Ovary (tissue), 9 donors: Measurements from ENCODE around the gene SIGLEC1. TPM values are rescaled to one million over a fixed set of nuclear protein-coding genes. Genes with fewer than 3 reads are reported as not detected.

Experiments used
- DNase-seq, 5 donors: peaks; one replicate each; pipeline ENCODE4 v3.0.0-alpha.2; 2019 to 2020
- H3K27ac ChIP-seq, 2 donors: fragments of 200-600 bp; one replicate each; pipeline versions ENCODE4 v1.5.1 to v1.8.0; 2019 to 2022
- H3K27me3 ChIP-seq: fragments of 200-600 bp; one replicate; pipeline ENCODE4 v1.8.0; 2022
- H3K36me3 ChIP-seq: fragments of 200-600 bp; sonication (generic); one replicate; pipeline ENCODE4 v1.5.1; 2019
- H3K4me1 ChIP-seq: one replicate; pipeline ENCODE4 v1.8.1; 2013; ENCODE audit warnings: mild to moderate bottlenecking, moderate library complexity; ENCODE audit not compliant: insufficient read depth
- H3K4me3 ChIP-seq: fragments of 200-600 bp; sonication (generic); one replicate; pipeline ENCODE4 v1.5.1; 2017
- H3K9me3 ChIP-seq, 2 donors: fragments of 200-600 bp in 1 of 2; sonication (generic) in 1 of 2; one replicate each; pipeline versions ENCODE4 v1.5.1 to v1.8.1; 2013 to 2019; ENCODE audit warnings: mild to moderate bottlenecking in 1 of 2, moderate library complexity in 1 of 2
- EP300 ChIP-seq: sonication (generic); formaldehyde crosslinking; IDR thresholded peaks from one replicate; pipeline ENCODE4 v1.6.1; 2017; ENCODE audit warnings: antibody characterized with exemption
- POLR2A ChIP-seq: fragments of 450-650 bp; IDR thresholded peaks from one replicate; pipeline ENCODE4 v1.6.1; 2017; ENCODE audit warnings: antibody characterized with exemption, mild to moderate bottlenecking, moderate library complexity
- WGBS, 3 donors: extraction: QIAGEN DNeasy Blood & Tissue Kit in 1 of 3; methylation state at CpG; one replicate each; pipeline versions ENCODE4 v1.1.5 to v1.1.7; 2013 to 2017; 5-methylcytosine and 5-hydroxymethylcytosine counted together
- intact Hi-C, 4 donors: fragments of 100-400 bp; cut with DNase I; formaldehyde crosslinking; loops; one replicate each; pipeline versions ENCODE4 v1.11.0 to v1.15.1; 2022 to 2023
- polyA plus RNA-seq, 2 donors: library from polyadenylated mRNA; stranded (reverse); fragments of 200-250 nt in 1 of 2; fragments of 350-450 nt in 1 of 2; fragmentation: Illumina TruSeq in 1 of 2; extraction: RNeasy Lipid Tissue Mini Kit (QIAGEN cat#74804) in 1 of 2; gene quantifications; one replicate each; pipeline ENCODE4 v1.2.3, GENCODE V29; 2013 to 2014
- total RNA-seq, 7 donors: library from RNA; depleted of rRNA in 2 of 7; stranded (reverse); fragments of >200 nt in 2 of 7; fragmentation: NEBNext Ultra II Directional in 3 of 7; extraction: Animal tissue kit (Norgen Biotek cat#: 25700) in 3 of 7; gene quantifications; one replicate each; pipeline versions ENCODE4 v1.1.0 to v1.2.4, GENCODE V29; 2016 to 2023
- TF ChIP-seq, protein P1 (sequence below), 3 donors: fragments of 450-650 bp in 2 of 3; fragments of 200-600 bp in 1 of 3; IDR thresholded peaks; one replicate each; pipeline versions ENCODE4 v1.5.1 to v1.8.0; 2016 to 2022; ENCODE audit warnings: antibody characterized with exemption in 3 of 3, mild to moderate bottlenecking in 1 of 3
- donor health status: DM: no; HTN: no; CAD: no; lungs with moderate emphysema.
- donor health status: DM: no; HTN: no; CAD: no.
- donor health status: Bipolar disorder and iron deficiency.
- donor health status: DM: yes; HTN: yes; CAD: no.
- donor health status: DM: no; HTN: no; CAD: no.
- donor health status: DM: yes; HTN: yes; CAD: no.

SIGLEC1 gene
- total and polyA plus RNA-seq, 9 donors, result 0.48 to 11.5 (median 1.9) TPM

DNA sequence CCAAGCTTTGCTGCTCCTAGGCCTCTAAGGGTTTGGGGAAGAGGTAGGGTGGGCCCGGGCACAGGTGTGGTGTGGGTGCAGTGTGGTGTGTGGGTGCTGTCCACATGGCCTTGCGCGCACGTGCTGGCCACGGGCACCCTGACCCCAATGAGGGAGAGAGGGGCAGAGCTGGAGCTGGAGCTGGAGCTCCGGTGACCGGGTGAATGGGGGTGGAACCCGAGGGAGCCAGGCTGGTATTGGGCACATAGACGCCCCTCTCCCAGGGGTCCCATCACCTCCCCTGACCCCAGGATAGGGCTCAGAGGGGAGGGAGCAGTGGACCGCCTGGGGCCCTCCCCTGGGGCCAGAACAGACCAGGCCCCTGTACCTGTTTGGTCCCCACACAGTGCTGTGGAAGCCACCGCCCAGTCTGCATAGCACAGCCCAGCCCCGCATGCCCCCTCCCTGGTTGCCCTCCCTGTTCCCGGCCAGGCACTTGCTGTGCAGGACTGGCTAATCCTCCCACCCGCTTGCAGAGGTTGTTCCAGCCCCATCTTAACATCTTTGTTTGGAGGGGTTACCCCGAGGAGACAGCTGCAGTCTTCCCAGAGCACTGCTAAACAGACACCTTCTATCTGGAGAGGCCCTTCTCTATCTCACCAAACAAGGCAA lies 31.6 kb downstream of the SIGLEC1 start:
- intact Hi-C loops, result loop anchor here in 1 of 4 donors (10.0 kb wide), 1 partner anchor 84 kb away; the partner anchor contains the start of gene ADISSP
- 44 to 55% (median 54%) methylated on average over 14 to 15 of the region's 15 CpGs for WGBS, 3 donors
- Histone ChIP-seq H3K4me3 (peak overlapping the region; percentile 62), H3K27ac (peak overlapping the region; percentile 63 to 76), H3K4me1 (peaks cover 16% of the 10 kb centered on the region), H3K9me3 (no peaks in the 10 kb centered on the region), H3K27me3 (no peaks in the 10 kb centered on the region), H3K36me3 (no peaks in the 10 kb centered on the region)
- peak in 1 of 5 donors; percentile 54 for DNase-seq
- TF ChIP-seq, protein P1, sequence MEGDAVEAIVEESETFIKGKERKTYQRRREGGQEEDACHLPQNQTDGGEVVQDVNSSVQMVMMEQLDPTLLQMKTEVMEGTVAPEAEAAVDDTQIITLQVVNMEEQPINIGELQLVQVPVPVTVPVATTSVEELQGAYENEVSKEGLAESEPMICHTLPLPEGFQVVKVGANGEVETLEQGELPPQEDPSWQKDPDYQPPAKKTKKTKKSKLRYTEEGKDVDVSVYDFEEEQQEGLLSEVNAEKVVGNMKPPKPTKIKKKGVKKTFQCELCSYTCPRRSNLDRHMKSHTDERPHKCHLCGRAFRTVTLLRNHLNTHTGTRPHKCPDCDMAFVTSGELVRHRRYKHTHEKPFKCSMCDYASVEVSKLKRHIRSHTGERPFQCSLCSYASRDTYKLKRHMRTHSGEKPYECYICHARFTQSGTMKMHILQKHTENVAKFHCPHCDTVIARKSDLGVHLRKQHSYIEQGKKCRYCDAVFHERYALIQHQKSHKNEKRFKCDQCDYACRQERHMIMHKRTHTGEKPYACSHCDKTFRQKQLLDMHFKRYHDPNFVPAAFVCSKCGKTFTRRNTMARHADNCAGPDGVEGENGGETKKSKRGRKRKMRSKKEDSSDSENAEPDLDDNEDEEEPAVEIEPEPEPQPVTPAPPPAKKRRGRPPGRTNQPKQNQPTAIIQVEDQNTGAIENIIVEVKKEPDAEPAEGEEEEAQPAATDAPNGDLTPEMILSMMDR (IDR thresholded peaks at IDR 0.05), result no peak
- TF ChIP-seq EP300, result no peak
- no peak for TF ChIP-seq POLR2A

DNA sequence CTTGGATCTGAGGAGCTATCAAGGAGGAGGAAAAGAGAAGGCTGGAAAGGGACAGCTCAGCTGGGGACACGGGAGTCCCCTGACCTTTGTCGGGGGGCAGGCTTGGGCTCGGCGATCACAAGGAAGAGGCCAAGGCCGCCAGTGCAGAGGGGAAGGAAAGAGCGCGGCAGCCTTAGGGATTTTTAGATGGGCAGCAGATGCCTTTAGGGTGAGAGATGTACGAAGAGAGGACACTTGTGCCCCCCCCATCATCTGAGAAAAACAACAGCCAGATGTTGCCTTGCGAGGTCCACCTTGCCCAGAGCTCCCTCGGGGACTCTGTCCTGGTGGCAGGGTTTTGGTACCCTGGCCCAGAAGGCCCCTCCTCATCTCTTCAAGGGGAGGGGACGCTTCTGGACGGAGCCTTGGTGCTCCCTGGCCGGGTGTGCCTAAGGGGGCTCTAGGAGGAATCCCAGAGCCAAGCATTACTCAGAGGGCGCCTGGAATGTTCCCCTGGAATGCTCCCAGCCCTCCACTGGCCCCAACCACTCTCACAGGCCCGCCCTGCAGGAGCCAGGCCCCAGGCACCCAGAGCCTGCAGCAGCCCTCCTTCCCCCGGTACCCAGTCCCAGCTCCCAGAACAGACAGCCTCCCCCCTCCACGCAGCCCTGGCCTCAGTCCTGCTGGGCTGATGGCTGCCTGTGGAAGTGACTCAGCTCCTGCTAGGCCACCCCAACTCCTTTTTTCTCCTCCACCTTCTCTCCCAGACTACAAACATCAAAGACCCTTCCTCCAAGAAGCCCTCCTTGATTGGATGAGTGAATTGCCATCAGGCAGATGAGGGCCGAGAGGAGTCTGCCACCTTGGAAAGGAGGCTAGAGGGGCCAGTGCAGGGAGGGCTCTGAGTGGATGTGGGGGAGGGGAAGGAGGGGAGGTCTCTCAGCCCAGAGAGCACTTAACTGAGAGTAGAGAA lies 32.4 kb downstream of the SIGLEC1 start:
- Histone ChIP-seq H3K27ac (peak overlapping the region; percentile 63 to 76), H3K36me3 (no peaks in the 10 kb centered on the region), H3K4me1 (peaks cover 16% of the 10 kb centered on the region), H3K4me3 (peak overlapping the region; percentile 62), H3K27me3 (no peaks in the 10 kb centered on the region), H3K9me3 (no peaks in the 10 kb centered on the region)
- WGBS, 3 donors, result 39 to 61% (median 42%) methylated on average over 18 of the region's 18 CpGs
- peak; percentile 51 to 79 (median 76) for DNase-seq
- intact Hi-C loops, result loop anchor here in 3 of 4 donors (5.0 to 10.0 kb wide), 3 partner anchors 32 to 92 kb away; partner anchors contain the start of genes ADISSP (in 1 of the 3) and SIGLEC1 (in 1 of the 3)
- TF ChIP-seq EP300 (no peak), POLR2A (no peak)
- TF ChIP-seq, protein P1 (IDR thresholded peaks at IDR 0.05), result no peak

DNA sequence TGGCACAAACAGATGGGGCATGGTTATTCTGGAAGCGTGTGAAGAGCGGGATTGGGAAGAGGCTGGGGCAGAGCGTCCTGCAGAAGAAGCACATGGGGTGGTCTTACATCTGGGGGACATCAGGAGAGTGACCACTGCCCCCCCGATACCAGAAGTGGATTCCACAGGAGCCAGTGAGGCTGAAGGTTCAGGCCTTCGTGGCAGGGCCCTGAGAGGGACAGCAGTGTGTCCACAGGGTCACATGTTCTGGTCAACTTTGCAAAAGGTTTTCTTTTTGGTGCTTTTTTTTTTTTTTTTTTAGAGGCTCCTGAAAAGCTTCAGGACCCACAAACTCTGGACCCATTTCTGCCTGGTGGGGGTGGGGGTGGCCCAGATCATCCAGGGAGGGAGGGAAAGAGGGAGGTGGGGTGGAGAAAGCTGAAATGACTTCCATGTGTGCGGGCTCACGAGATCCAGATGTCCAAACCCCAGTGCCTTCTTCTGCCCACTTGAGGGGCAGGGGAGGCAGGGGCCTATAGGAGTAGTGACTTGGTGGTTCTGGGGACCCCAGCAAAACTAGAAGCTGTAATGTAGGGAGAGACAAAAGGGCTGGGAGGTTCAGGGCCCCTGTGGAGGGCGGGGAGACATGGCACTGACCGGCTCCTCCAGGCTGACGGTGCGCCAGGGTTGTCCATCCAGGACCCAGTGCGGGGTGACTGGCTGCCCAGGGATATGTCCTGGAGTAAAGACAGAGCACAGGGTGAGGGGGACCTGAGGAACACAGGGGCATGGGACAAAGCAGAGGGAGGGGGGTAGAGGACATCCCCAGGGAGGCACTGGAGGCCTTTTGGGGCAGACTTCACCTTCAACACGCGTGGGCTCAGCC lies 33.3 kb downstream of the SIGLEC1 start:
- DNase-seq, result peak in 1 of 5 donors; percentile 39
- Histone ChIP-seq H3K27me3 (no peaks in the 10 kb centered on the region), H3K9me3 (no peaks in the 10 kb centered on the region), H3K36me3 (no peaks in the 10 kb centered on the region), H3K4me3 (no peak overlapping the region), H3K27ac (peak overlapping the region; percentile 76 to 81), H3K4me1 (peaks cover 16% of the 10 kb centered on the region)
- intact Hi-C loops, result loop anchor here in 2 of 4 donors (5.0 kb wide), 2 partner anchors 33 to 93 kb away; partner anchors contain the start of gene SIGLEC1 (in 1 of the 2)
- no peak for TF ChIP-seq EP300
- TF ChIP-seq POLR2A, result no peak
- TF ChIP-seq, protein P1 (IDR thresholded peaks at IDR 0.05), result no peak
- 77 to 89% (median 89%) methylated on average over 14 of the region's 14 CpGs for WGBS, 3 donors
